ENCODE data around the gene CXorf65.

Gene CXorf65

GRCh38 chrX:71106427-71106826, at the start of gene CXorf65:
CXorf65 (minus strand) TSS chrX:71106740; CDS start chrX:71106556, 184 bp downstream.
- peak; percentile 15 for DNase-seq

- no peak for DNase-seq
These were observed 48.1 kb upstream of the CXorf65 start for GRCh38 chrX:71154641-71155040.

- no peak for DNase-seq
These were observed 47.7 kb upstream of the CXorf65 start for GRCh38 chrX:71154196-71154595.

- DNase-seq: no peak
These were observed 44.8 kb upstream of the CXorf65 start for GRCh38 chrX:71151366-71151765.

GRCh38 chrX:71148278-71148663, 41.7 kb upstream of the CXorf65 start:
- DNase-seq: no peak

- DNase-seq: no peak
These were observed 41.1 kb upstream of the CXorf65 start for GRCh38 chrX:71147496-71148277.

GRCh38 chrX:71144651-71145050, 38.1 kb upstream of the CXorf65 start, which contains the start of gene NLGN3:
NLGN3 (plus strand) TSS chrX:71144841; CDS start chrX:71147750, 2,909 bp downstream.
- no peak for DNase-seq

GRCh38 chrX:71143508-71143907, 37.0 kb upstream of the CXorf65 start:
- DNase-seq: no peak

GRCh38 chrX:71140440-71140839, 33.9 kb upstream of the CXorf65 start:
- no peak for DNase-seq

- no peak for DNase-seq
These were observed 25.0 kb upstream of the CXorf65 start for GRCh38 chrX:71131510-71131909.

- DNase-seq: peak; percentile 72
These were observed 22.6 kb upstream of the CXorf65 start for GRCh38 chrX:71128915-71129765.

GRCh38 chrX:71128166-71128833, 21.8 kb upstream of the CXorf65 start:
- DNase-seq: no peak

GRCh38 chrX:71118985-71119535, 12.5 kb upstream of the CXorf65 start:
- DNase-seq: no peak

- DNase-seq: peak; percentile 85
These were observed 11.8 kb upstream of the CXorf65 start, which contains the start of gene MED12 for GRCh38 chrX:71118032-71118984. MED12 (plus strand) TSS chrX:71118596; CDS start chrX:71118755, 159 bp downstream.

- DNase-seq: no peak
These were observed 10.8 kb upstream of the CXorf65 start for GRCh38 chrX:71117358-71117757.

- no peak for DNase-seq
These were observed 5.4 kb upstream of the CXorf65 start for GRCh38 chrX:71111921-71112431.

- DNase-seq: peak; percentile 80
These were observed 4.8 kb upstream of the CXorf65 start, which contains the start of gene IL2RG for GRCh38 chrX:71111141-71111843. IL2RG (minus strand) TSS chrX:71111577; CDS start chrX:71111539, 38 bp downstream.

- DNase-seq: no peak
These were observed 2.5 kb upstream of the CXorf65 start for GRCh38 chrX:71109051-71109450.

- DNase-seq: peak; percentile 17
These were observed 1.3 kb upstream of the CXorf65 start for GRCh38 chrX:71107762-71108360.

- no peak for DNase-seq
These were observed 705 bp upstream of the CXorf65 start for GRCh38 chrX:71107245-71107644.
